ENCODE measurements around the gene EHD4.

The EHD4 gene

GRCh38 chr15:41935566-41936020, 36.8 kb downstream of the EHD4 start:
- TF ChIP-seq SIN3A (IDR thresholded peaks at IDR 0.05; ENCODE audit: borderline replicate concordance, insufficient read depth, low read length) (no peak), TAF1 (IDR thresholded peaks at IDR 0.05; ENCODE audit: borderline replicate concordance, insufficient read depth, low read length) (no peak), REST (IDR thresholded peaks at IDR 0.05; ENCODE audit: insufficient read depth in 1 of 2, low read depth in 2 of 2, low read length in 2 of 2) (no peak)

- no peak for TF ChIP-seq POLR2AphosphoS5 (IDR thresholded peaks at IDR 0.05; ENCODE audit: low read depth, low read length)
- TF ChIP-seq REST (IDR thresholded peaks at IDR 0.05; ENCODE audit: insufficient read depth in 1 of 2, low read depth in 2 of 2, low read length in 2 of 2): no peak
Measured at GRCh38 chr15:41934843-41935242, 37.5 kb downstream of the EHD4 start.

- TF ChIP-seq TAF1 (IDR thresholded peaks at IDR 0.05; ENCODE audit: borderline replicate concordance, insufficient read depth, low read length) (no peak), POLR2AphosphoS5 (IDR thresholded peaks at IDR 0.05; ENCODE audit: low read depth, low read length) (no peak), FOXP2 (optimal IDR thresholded peaks at IDR 0.05; ENCODE audit: borderline replicate concordance, extremely low read depth, extremely low read length, insufficient read depth) (no peak), SIN3A (IDR thresholded peaks at IDR 0.05; ENCODE audit: borderline replicate concordance, insufficient read depth, low read length) (no peak), REST (IDR thresholded peaks at IDR 0.05; ENCODE audit: insufficient read depth in 1 of 2, low read depth in 2 of 2, low read length in 2 of 2) (no peak)
Measured at GRCh38 chr15:41933771-41934170, 38.6 kb downstream of the EHD4 start.

- no peak for TF ChIP-seq POLR2AphosphoS5 (IDR thresholded peaks at IDR 0.05; ENCODE audit: low read depth, low read length)
- TF ChIP-seq TAF1 (IDR thresholded peaks at IDR 0.05; ENCODE audit: borderline replicate concordance, insufficient read depth, low read length): no peak
- no peak for TF ChIP-seq SIN3A (IDR thresholded peaks at IDR 0.05; ENCODE audit: borderline replicate concordance, insufficient read depth, low read length)
- no peak for TF ChIP-seq REST (IDR thresholded peaks at IDR 0.05; ENCODE audit: insufficient read depth in 1 of 2, low read depth in 2 of 2, low read length in 2 of 2)
- no peak for TF ChIP-seq FOXP2 (optimal IDR thresholded peaks at IDR 0.05; ENCODE audit: borderline replicate concordance, extremely low read depth, extremely low read length, insufficient read depth)
Measured at GRCh38 chr15:41933326-41933725, 39.0 kb downstream of the EHD4 start.

GRCh38 chr15:41932511-41933289, 39.7 kb downstream of the EHD4 start:
- no peak for TF ChIP-seq SIN3A (IDR thresholded peaks at IDR 0.05; ENCODE audit: borderline replicate concordance, insufficient read depth, low read length)
- no peak for TF ChIP-seq POLR2AphosphoS5 (IDR thresholded peaks at IDR 0.05; ENCODE audit: low read depth, low read length)

Measured in PFSK-1 (cell line).